DOHH2 (cell line): ENCODE measurements around the gene ARID1A.

ENCODE experiments used
- EZH2phosphoT487 ChIP-seq: fragments of 200-600 bp; sonication (generic); IDR thresholded peaks from 2 replicates; pipeline ENCODE4 v1.6.1; 2017; ENCODE audit warnings: borderline replicate concordance, mild to moderate bottlenecking, antibody characterized with exemption, low read length, moderate library complexity, mixed read lengths
- TF ChIP-seq, protein P1 (sequence below): fragments of 200-600 bp; sonication (generic); IDR thresholded peaks from one replicate; pipeline ENCODE4 v1.5.1; 2014; ENCODE audit warnings: antibody characterized with exemption, mild to moderate bottlenecking, low read depth, low read length; ENCODE audit not compliant: poor library complexity, severe bottlenecking

DNA sequence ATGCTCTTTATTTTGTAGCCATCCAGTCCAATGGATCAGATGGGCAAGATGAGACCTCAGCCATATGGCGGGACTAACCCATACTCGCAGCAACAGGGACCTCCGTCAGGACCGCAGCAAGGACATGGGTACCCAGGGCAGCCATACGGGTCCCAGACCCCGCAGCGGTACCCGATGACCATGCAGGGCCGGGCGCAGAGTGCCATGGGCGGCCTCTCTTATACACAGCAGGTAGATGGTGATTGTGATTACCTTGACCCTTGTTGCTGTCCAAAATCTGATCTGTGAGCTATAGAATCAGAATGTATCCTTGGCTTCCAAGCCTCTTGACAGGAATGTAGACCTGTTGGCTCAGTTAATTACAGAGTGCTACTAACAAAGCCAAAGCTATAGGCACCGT lies 33.8 kb downstream of the ARID1A start:
- TF ChIP-seq, protein P1, sequence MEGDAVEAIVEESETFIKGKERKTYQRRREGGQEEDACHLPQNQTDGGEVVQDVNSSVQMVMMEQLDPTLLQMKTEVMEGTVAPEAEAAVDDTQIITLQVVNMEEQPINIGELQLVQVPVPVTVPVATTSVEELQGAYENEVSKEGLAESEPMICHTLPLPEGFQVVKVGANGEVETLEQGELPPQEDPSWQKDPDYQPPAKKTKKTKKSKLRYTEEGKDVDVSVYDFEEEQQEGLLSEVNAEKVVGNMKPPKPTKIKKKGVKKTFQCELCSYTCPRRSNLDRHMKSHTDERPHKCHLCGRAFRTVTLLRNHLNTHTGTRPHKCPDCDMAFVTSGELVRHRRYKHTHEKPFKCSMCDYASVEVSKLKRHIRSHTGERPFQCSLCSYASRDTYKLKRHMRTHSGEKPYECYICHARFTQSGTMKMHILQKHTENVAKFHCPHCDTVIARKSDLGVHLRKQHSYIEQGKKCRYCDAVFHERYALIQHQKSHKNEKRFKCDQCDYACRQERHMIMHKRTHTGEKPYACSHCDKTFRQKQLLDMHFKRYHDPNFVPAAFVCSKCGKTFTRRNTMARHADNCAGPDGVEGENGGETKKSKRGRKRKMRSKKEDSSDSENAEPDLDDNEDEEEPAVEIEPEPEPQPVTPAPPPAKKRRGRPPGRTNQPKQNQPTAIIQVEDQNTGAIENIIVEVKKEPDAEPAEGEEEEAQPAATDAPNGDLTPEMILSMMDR, result no peak
- no peak for TF ChIP-seq EZH2phosphoT487
